AG10803 (cell line): ENCODE measurements around the gene ATXN7L1.

Experiments
- DNase-seq: peaks from one replicate; pipeline ENCODE4 v3.0.0; 2010; ENCODE audit warnings: low read depth
- H3K4me3 ChIP-seq: 2 replicates; pipeline ENCODE4 v1.5.1; 2011; ENCODE audit warnings: mild to moderate bottlenecking, low read length, control low read depth
- TF ChIP-seq, protein P1 (sequence below): conservative IDR thresholded peaks from 2 replicates; pipeline ENCODE4 v1.5.1; 2011; ENCODE audit warnings: mild to moderate bottlenecking, low read length, control low read depth, inconsistent platforms

Gene ATXN7L1

DNA sequence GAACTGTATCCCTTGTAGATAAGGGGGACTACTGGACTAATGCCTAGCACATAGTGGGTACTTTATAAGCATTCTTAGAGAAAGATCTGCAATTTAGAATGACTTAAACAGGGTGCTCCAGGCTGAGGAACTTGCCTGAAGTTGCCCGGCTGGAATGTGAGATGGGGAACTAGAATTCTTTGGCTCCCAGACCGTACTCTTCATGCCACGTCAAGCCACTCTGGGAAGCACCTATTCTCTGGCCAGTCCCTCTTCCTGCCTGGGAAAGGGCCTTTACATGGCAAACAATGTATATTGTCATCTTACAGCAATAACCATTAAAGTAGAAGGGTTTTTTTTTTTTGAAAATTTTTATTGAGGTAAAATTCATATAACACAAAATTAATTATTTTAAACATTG, 34.5 kb downstream of the ATXN7L1 start:
- DNase-seq, result no peak
- H3K4me3 ChIP-seq, result no peak overlapping the region
- TF ChIP-seq, protein P1, sequence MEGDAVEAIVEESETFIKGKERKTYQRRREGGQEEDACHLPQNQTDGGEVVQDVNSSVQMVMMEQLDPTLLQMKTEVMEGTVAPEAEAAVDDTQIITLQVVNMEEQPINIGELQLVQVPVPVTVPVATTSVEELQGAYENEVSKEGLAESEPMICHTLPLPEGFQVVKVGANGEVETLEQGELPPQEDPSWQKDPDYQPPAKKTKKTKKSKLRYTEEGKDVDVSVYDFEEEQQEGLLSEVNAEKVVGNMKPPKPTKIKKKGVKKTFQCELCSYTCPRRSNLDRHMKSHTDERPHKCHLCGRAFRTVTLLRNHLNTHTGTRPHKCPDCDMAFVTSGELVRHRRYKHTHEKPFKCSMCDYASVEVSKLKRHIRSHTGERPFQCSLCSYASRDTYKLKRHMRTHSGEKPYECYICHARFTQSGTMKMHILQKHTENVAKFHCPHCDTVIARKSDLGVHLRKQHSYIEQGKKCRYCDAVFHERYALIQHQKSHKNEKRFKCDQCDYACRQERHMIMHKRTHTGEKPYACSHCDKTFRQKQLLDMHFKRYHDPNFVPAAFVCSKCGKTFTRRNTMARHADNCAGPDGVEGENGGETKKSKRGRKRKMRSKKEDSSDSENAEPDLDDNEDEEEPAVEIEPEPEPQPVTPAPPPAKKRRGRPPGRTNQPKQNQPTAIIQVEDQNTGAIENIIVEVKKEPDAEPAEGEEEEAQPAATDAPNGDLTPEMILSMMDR, result no peak

DNA sequence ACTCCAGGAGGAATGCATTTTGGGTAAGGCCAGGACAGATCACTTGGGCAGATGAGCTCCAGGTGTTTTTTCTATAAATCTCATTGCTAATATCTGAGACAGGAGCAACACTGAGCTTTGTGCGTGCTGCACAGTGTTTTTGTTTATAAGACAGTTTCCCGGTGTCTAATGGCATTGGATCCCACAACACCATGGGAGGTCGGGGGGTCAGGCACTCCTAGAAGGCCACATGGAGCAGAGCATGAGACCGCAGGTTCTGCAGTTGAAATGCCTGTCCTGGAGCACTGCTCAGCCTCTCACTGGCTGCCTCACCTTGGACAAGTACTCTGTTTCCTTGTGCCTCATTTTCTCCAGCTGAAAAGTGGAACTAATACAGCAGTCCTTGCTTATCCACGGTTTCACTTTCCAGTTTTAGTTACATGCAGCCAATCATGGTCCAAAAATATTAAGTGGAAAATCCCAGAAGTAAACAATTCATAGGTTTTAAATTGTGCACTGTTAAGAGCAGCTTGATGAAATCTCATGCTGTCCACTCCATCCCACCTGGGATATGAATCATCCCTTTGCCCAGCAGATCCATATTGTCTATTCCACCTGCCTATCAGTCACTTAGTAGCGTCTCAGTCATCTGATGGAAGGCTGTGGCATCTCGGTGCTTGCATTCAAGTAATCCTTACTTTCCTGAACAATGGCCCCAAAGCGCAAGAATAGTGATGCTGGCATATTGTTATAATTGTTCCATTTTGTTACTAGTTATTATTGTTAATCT, 35.2 kb downstream of the ATXN7L1 start:
- no peak overlapping the region for H3K4me3 ChIP-seq
- no peak for DNase-seq
- TF ChIP-seq, protein P1, result no peak

GRCh38 chr7:105839266-105839665, 37.1 kb downstream of the ATXN7L1 start:
- no peak for DNase-seq
- no peak overlapping the region for H3K4me3 ChIP-seq
- TF ChIP-seq, protein P1, result no peak

DNA sequence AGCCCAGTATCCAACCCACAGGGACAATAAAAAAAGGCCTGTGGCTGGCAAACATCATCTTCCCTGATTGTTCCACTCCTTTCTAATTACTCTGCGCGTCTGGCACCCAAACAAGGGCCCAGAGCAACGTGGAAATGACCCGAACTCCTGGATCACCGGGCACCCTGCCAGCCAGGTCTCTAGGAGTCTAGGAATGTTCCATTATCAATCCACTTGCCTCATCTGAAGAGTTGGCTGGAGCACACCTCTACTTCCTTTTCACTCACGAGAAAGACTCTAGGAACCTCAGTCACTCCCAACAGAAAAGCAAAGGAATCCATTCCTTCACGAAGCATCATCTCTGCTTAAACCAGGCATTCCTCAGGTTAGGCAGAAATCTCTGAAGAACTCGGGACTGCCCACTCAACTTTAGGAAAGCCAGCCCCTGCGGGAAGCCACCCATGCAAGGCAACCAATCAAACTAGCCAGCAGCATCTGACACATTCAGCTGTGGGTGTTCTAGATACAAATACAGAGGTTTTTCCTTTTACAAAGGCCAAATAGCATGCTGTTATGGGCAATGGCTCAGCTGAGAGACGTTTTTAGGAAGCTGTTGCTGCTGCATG, 37.7 kb downstream of the ATXN7L1 start:
- no peak overlapping the region for H3K4me3 ChIP-seq
- peak; percentile 44 for DNase-seq

DNA sequence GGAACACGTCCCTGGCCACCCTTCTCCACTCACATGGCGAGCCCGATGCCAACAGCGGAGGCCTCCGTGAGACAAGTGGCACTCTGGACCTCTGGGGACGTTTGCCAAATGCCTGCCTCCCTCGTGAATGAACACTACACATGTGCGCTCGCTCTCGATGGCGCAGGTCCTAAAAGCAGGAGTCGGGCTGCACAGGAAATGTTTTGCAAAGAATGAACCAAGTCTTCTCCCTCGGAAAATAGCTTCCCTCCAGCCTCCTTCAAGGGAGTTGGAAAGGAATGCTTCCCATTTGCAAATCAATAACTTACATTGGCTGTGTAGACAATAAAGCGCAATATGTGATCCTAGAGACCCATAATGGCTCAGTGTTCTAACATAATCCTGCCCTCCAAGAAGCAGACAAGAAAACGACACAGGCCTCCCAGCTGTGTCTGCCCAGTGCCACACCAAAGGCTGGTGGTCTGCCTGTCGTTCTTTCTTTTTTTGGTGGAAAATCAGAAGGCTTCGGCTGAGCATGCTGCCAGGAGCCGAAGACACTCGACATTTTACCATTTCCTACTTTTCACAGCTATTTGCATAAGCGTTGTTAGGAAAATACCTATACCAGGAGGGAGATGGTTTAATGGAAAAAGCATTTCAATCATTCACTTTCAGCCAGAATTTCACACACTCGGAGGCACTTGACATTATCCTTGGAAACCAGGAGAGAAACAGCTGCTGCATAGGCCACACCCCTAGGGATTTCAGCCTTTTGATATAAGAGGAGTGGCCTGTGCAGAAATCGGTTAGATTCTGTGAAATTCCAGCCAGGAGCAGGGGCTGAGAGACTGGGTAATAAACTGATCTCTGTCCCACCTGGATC, 38.4 kb downstream of the ATXN7L1 start:
- TF ChIP-seq, protein P1, result no peak
- no peak overlapping the region for H3K4me3 ChIP-seq
- DNase-seq, result no peak

More for the DNA sequence above, 37.7 kb downstream of the ATXN7L1 start:
- TF ChIP-seq, protein P1, result no peak

- DNase-seq, result no peak
- no peak overlapping the region for H3K4me3 ChIP-seq
- TF ChIP-seq, protein P1, result no peak
Observed at GRCh38 chr7:105835441-105835840, 41.0 kb downstream of the ATXN7L1 start.
